B cell (primary cell): ENCODE measurements around the gene C1orf226. TPM values are rescaled to one million over a fixed set of nuclear protein-coding genes. Genes with fewer than 3 reads are reported as not detected.
"Not testable (repeated sequence)": the region's sequence is repeated elsewhere in the genome, so short reads cannot be mapped to it uniquely, and the experiment has no call there.

Experiments used
- ATAC-seq: fragments of 200-7000 bp; cut with Tn5 transposase; one replicate; pipeline ENCODE4 v1.10.0; 2021; ENCODE audit warnings: low read depth, mild to moderate bottlenecking, moderate number of reproducible peaks, moderate library complexity
- CTCF ChIA-PET: fragments of 350-600 bp; sonication (Branson Sonifier 250); formaldehyde crosslinking; loops from one replicate; lab custom pipeline; 2021; ENCODE audit warnings: antibody characterized with exemption, inconsistent platforms; lab: Charles Lee
- POLR2A ChIA-PET: fragments of 350-600 bp; sonication (Branson Sonifier 250); formaldehyde crosslinking; loops from one replicate; lab custom pipeline; 2021; ENCODE audit warnings: antibody characterized with exemption; lab: Charles Lee
- DNase-seq: peaks from one replicate; pipeline ENCODE4 v3.0.0; 2013
- H2AFZ ChIP-seq: 2 replicates; pipeline ENCODE4 v1.6.1; 2012; ENCODE audit warnings: mild to moderate bottlenecking, low read depth, low read length; ENCODE audit not compliant: insufficient read depth, poor library complexity, severe bottlenecking
- H3K27ac ChIP-seq, 2 donors: 1 replicate in 1 of 2; 2 replicates in 1 of 2; pipeline ENCODE4 v1.5.1; 2012 to 2013; ENCODE audit warnings: low read length in 2 of 2, mild to moderate bottlenecking in 2 of 2, moderate library complexity in 1 of 2
- H3K27me3 ChIP-seq, 4 experiments: fragments of 200-600 bp in 1 of 4; sonication (generic) in 1 of 4; replicated peaks in 1 of 4; 1 replicate in 2 of 4; 2 replicates in 2 of 4; pipeline versions ENCODE4 v1.6.1 to v1.7.0; 2013 to 2016; ENCODE audit warnings: low read length in 3 of 4, mild to moderate bottlenecking in 2 of 4, mixed read lengths in 1 of 4, moderate library complexity in 1 of 4; ENCODE audit not compliant: insufficient read depth in 4 of 4, control insufficient read depth in 3 of 4; ENCODE audit errors: control extremely low read depth in 1 of 4
- H3K36me3 ChIP-seq, 2 experiments: replicated peaks in 1 of 2; 1 replicate in 1 of 2; 2 replicates in 1 of 2; pipeline versions ENCODE4 v1.6.1 to v1.7.1; 2013; ENCODE audit warnings: low read length in 1 of 2; ENCODE audit not compliant: insufficient read depth in 2 of 2, control insufficient read depth in 1 of 2; ENCODE audit errors: control extremely low read depth in 1 of 2, extremely low read depth in 1 of 2
- H3K4me1 ChIP-seq, 2 donors: fragments of 200-600 bp in 1 of 2; sonication (generic) in 1 of 2; 1 replicate in 1 of 2; 2 replicates in 1 of 2; pipeline versions ENCODE4 v1.5.1 to v1.6.1; 2013 to 2017; ENCODE audit warnings: low read length in 2 of 2; ENCODE audit not compliant: control insufficient read depth in 2 of 2, insufficient read depth in 2 of 2
- H3K4me2 ChIP-seq: replicated peaks from 2 replicates; pipeline ENCODE3; 2012; ENCODE audit warnings: mild to moderate bottlenecking, low read depth, low read length; ENCODE audit not compliant: poor library complexity, severe bottlenecking
- H3K4me3 ChIP-seq, 5 experiments: fragments of 200-600 bp in 1 of 5; sonication (generic) in 1 of 5; 1 replicate in 3 of 5; 2 replicates in 2 of 5; pipeline versions ENCODE4 v1.5.1 to v1.7.0; 2011 to 2016; ENCODE audit warnings: low read length in 4 of 5, mild to moderate bottlenecking in 4 of 5, low read depth in 2 of 5, control low read depth in 1 of 5, moderate library complexity in 1 of 5; ENCODE audit not compliant: insufficient read depth in 1 of 5; ENCODE audit errors: control extremely low read depth in 1 of 5, extremely low read depth in 1 of 5
- H3K79me2 ChIP-seq: fragments of 200-600 bp; sonication (generic); one replicate; pipeline ENCODE4 v1.6.0; 2016; ENCODE audit warnings: low read length; ENCODE audit not compliant: control insufficient read depth, insufficient read depth
- H3K9ac ChIP-seq: fragments of 200-600 bp; sonication (generic); 2 replicates; pipeline ENCODE4 v1.6.1; 2017; ENCODE audit warnings: mild to moderate bottlenecking, low read length, moderate library complexity
- H3K9me3 ChIP-seq, 3 donors: one replicate each; pipeline versions ENCODE4 v1.6.1 to v1.7.1; 2013; ENCODE audit warnings: low read length in 2 of 3; ENCODE audit not compliant: control insufficient read depth in 2 of 3, insufficient read depth in 1 of 3; ENCODE audit errors: control extremely low read depth in 1 of 3
- H4K20me1 ChIP-seq: 2 replicates; pipeline ENCODE4 v1.6.0; 2012; ENCODE audit warnings: mild to moderate bottlenecking, low read length; ENCODE audit not compliant: insufficient read depth, control insufficient read depth, poor library complexity, severe bottlenecking
- H3K27ac Mint-ChIP-seq: one replicate; pipeline ENCODE4 v1.8.0; 2021; ENCODE audit warnings: mixed read lengths
- H3K27me3 Mint-ChIP-seq: one replicate; pipeline ENCODE4 v1.8.0; 2021; ENCODE audit warnings: mixed read lengths
- H3K4me1 Mint-ChIP-seq: one replicate; pipeline ENCODE4 v1.8.0; 2021; ENCODE audit warnings: mixed read lengths
- H3K4me3 Mint-ChIP-seq: one replicate; pipeline ENCODE4 v1.8.0; 2021; ENCODE audit warnings: mixed read lengths
- H3K9me3 Mint-ChIP-seq: one replicate; pipeline ENCODE4 v1.8.0; 2022; ENCODE audit warnings: mixed read lengths; ENCODE audit not compliant: insufficient read depth
- CTCF ChIP-seq: fragments of 200-600 bp; IDR thresholded peaks from one replicate; pipeline ENCODE4 v1.8.0; 2022; ENCODE audit warnings: antibody characterized with exemption, mild to moderate bottlenecking
- EZH2 ChIP-seq: IDR thresholded peaks from 2 replicates; pipeline ENCODE4 v1.6.1; 2012; ENCODE audit warnings: borderline replicate concordance, low read depth, mild to moderate bottlenecking, moderate library complexity, low read length; ENCODE audit not compliant: insufficient read depth, poor library complexity, severe bottlenecking
- WGBS: methylation state at CpG from one replicate; pipeline ENCODE4 v1.1.5; 2013; ENCODE audit warnings: missing lambda C conversion rate; ENCODE audit not compliant: insufficient coverage; 5-methylcytosine and 5-hydroxymethylcytosine counted together
- intact Hi-C: fragments of 100-400 bp; cut with micrococcal nuclease; formaldehyde crosslinking; loops from one replicate; pipeline ENCODE4 v1.10.0; 2022
- polyA plus RNA-seq: library from polyadenylated mRNA; depleted of rRNA; stranded (reverse); fragments of >200 nt; gene quantifications from 2 replicates; pipeline ENCODE4 v1.2.3, GENCODE V29; 2012
- total RNA-seq, 2 donors: library from RNA; stranded (reverse); fragments of 120-200 nt in 1 of 2; gene quantifications; 1 replicate in 1 of 2; 2 replicates in 1 of 2; pipeline versions ENCODE4 v1.2.3 to v1.2.4, GENCODE V29; 2013 to 2022

Gene C1orf226
- total and polyA plus RNA-seq, 2 donors (not counting 1 experiment from before 2014, with no cell fraction given), result 0.01 to 0.10 TPM

- H3K9ac ChIP-seq, intact Hi-C loops, H3K36me3 ChIP-seq, H4K20me1 ChIP-seq, H3K4me3 Mint-ChIP-seq, H3K4me3 ChIP-seq, H3K4me1 ChIP-seq, H3K79me2 ChIP-seq, DNase-seq, H3K27ac ChIP-seq, H3K4me2 ChIP-seq, H3K27me3 ChIP-seq, H3K27ac Mint-ChIP-seq, ATAC-seq, POLR2A ChIA-PET, H3K9me3 ChIP-seq, H3K9me3 Mint-ChIP-seq, CTCF ChIA-PET, H2AFZ ChIP-seq: not testable (repeated sequence)
- H3K27me3 Mint-ChIP-seq, result peaks cover 30% of the 10 kb centered on the region
- 100% methylated on average over 2 of the region's 9 CpGs for WGBS
- H3K4me1 Mint-ChIP-seq, result peaks cover 13% of the 10 kb centered on the region
Measured at GRCh38 chr1:162419450-162419931, 38.0 kb downstream of the C1orf226 start.

- H3K36me3 ChIP-seq, result no peaks in the 10 kb centered on the region
- Mint-ChIP-seq H3K27me3 (peaks cover 29% of the 10 kb centered on the region), H3K4me1 (peaks cover 13% of the 10 kb centered on the region), H3K9me3 (no peaks in the 10 kb centered on the region), H3K27ac (no peak overlapping the region), H3K4me3 (no peak overlapping the region)
- H3K27me3 ChIP-seq, result no peaks in the 10 kb centered on the region
- H3K4me3 ChIP-seq, result no peak overlapping the region
- H4K20me1 ChIP-seq, result no peaks in the 10 kb centered on the region
- H3K4me2 ChIP-seq, result no peak overlapping the region
- no peak overlapping the region for H3K27ac ChIP-seq
- H2AFZ ChIP-seq, result no peak overlapping the region
- ATAC-seq (no peak), DNase-seq (no peak)
- 82% methylated on average over 2 of the region's 3 CpGs for WGBS
- intact Hi-C loops, result no loop called here
- H3K9me3 ChIP-seq, result peaks cover 0 to 1% (median 0%) of the 10 kb centered on the region in 3 donors
- H3K9ac ChIP-seq, result no peak overlapping the region
- POLR2A ChIA-PET, result no interaction called here
- CTCF ChIA-PET, result no interaction called here
- no peak for TF ChIP-seq EZH2
- TF ChIP-seq CTCF, result no peak
- H3K79me2 ChIP-seq, result no peaks in the 10 kb centered on the region
- H3K4me1 ChIP-seq, result peaks cover 0 to 5% of the 10 kb centered on the region in 2 donors
Measured at GRCh38 chr1:162420120-162420519, 38.6 kb downstream of the C1orf226 start.
